Activated CD4-positive, alpha-beta memory T cell treated with anti-CD3 and anti-CD28 coated beads, Interleukin-2, amount 10 ng/mL, durations not matched to agents 7 days and 5 days (primary cell): ENCODE measurements around the gene RNF214. TPM values are rescaled to one million over a fixed set of nuclear protein-coding genes. Genes with fewer than 3 reads are reported as not detected.
"Not testable (repeated sequence)": the region's sequence is repeated elsewhere in the genome, so short reads cannot be mapped to it uniquely, and the experiment has no call there.

Source experiments
- CTCF ChIA-PET: fragments of 350-600 bp; sonication (Branson Sonifier 250); formaldehyde crosslinking; loops from one replicate; lab custom pipeline; 2021; ENCODE audit warnings: antibody characterized with exemption, inconsistent platforms; lab: Charles Lee
- POLR2A ChIA-PET: fragments of 350-600 bp; sonication (Branson Sonifier 250); formaldehyde crosslinking; loops from one replicate; lab custom pipeline; 2021; ENCODE audit warnings: antibody characterized with exemption; lab: Charles Lee
- DNase-seq: peaks from one replicate; pipeline ENCODE4 v3.0.0-alpha.2; 2020
- H3K27ac Mint-ChIP-seq: one replicate; pipeline ENCODE4 v1.8.0; 2021; ENCODE audit warnings: mild to moderate bottlenecking, mixed read lengths
- H3K27me3 Mint-ChIP-seq: one replicate; pipeline ENCODE4 v1.8.0; 2021; ENCODE audit warnings: mixed read lengths
- H3K36me3 Mint-ChIP-seq: one replicate; pipeline ENCODE4 v1.8.0; 2021; ENCODE audit warnings: low read depth, mixed read lengths
- H3K4me1 Mint-ChIP-seq: one replicate; pipeline ENCODE4 v1.8.0; 2021; ENCODE audit warnings: mixed read lengths
- H3K4me3 Mint-ChIP-seq: one replicate; pipeline ENCODE4 v1.8.0; 2021; ENCODE audit warnings: mild to moderate bottlenecking, mixed read lengths
- H3K9me3 Mint-ChIP-seq: one replicate; pipeline ENCODE4 v1.8.0; 2021; ENCODE audit warnings: mixed read lengths
- total RNA-seq, 2 experiments: library from RNA; stranded (reverse); gene quantifications; one replicate each; pipeline ENCODE4 v1.2.3, GENCODE V29; 2021

RNF214 gene
- 10 to 100 TPM; 23.1 to 23.6 TPM for total RNA-seq

DNA sequence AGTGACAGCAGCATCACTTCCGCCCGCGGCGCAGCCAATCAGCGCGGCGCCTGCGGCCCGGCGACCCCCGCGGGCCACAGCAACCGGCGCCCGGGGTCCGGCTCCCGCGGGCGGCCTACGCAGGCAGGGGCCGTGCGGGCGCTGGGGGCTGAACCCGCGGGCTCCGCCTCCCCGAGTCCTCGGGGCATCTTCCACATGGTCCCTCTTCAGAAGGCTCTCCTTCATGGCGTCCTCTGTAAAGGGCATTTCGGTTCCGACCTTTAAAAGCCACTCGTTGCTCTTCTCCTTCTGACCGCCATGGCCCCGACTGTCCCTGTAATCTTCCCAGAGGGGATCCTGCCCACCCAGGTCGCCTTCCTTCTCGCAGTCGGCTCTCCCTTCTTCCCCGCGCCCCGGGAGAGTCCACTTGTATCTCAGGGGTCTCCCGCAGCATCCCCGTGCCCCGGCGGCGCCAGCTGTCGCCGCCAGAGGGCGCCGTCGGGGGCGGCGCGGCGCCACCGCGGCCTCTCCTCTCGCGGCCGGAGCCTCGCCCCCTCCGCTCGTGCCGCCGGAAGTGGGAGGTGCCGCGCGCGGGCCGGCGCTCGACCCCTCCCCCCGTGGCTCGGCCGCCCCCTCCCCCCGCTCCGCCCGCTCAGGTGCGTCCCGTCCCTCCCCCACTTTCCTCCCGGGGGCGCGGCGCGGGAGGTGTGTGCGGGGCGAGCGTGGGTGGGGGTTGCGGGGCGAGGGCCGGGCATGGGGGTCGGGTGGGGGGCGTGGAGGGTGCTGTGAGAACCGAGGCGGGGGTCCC, at the start of gene RNF214:
TSS of gene RNF214 (plus strand) at position 580 of the 787 bp plus-strand sequence. CDS start 1,602 bp downstream, outside the sequence.
- Mint-ChIP-seq H3K27me3 (no peaks in the 10 kb centered on the region), H3K36me3 (peaks cover 43% of the 10 kb centered on the region), H3K4me3 (peak within 1 kb of the TSS; percentile 100), H3K9me3 (no peaks in the 10 kb centered on the region), H3K27ac (peak within 1 kb of the TSS; percentile 100), H3K4me1 (peaks cover 42% of the 10 kb centered on the region)
- ChIA-PET CTCF (interaction anchor here (0.9 to 9.9 kb wide), 7 partner anchors 9 to 379 kb away, joined by 3 to 95 read pairs (median 4); partner anchors contain the start of genes CEP164 and SIDT2), POLR2A (interaction anchor here (0.6 to 4.7 kb wide), 11 partner anchors 11 to 1167 kb away, joined by 3 to 55 read pairs (median 7); partner anchors contain the start of genes CEP164, IL10RA, PAFAH1B2 and SIDT2)
- peak; percentile 81 for DNase-seq

DNA sequence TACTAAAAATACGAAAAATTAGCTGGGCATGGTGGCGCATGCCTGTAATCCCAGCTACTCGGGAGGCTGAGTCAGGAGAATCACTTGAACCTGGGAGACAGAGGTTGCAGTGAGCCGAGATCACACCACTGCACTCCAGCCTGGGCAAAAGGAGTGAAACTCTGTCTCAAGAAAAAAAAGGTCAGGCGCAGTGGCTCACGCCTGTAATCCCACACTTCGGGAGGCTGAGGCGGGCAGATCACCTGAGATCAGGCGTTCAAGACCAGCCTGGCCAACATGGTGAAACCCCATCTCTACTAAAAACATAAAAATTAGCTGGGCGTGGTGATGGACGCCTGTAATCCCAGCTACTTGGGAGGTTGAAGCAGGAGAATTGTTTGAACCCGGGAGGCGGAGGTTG, 49.3 kb upstream of the RNF214 start:
- H3K9me3 Mint-ChIP-seq, POLR2A ChIA-PET, H3K27ac Mint-ChIP-seq, H3K27me3 Mint-ChIP-seq, H3K4me3 Mint-ChIP-seq, DNase-seq, H3K36me3 Mint-ChIP-seq: not testable (repeated sequence)
- CTCF ChIA-PET: interaction anchor here (7.3 kb wide), 1 partner anchor 46 kb away, joined by 95 read pairs; the partner anchor contains the start of genes PCSK7 and RNF214
- H3K4me1 Mint-ChIP-seq: peaks cover 23% of the 10 kb centered on the region

DNA sequence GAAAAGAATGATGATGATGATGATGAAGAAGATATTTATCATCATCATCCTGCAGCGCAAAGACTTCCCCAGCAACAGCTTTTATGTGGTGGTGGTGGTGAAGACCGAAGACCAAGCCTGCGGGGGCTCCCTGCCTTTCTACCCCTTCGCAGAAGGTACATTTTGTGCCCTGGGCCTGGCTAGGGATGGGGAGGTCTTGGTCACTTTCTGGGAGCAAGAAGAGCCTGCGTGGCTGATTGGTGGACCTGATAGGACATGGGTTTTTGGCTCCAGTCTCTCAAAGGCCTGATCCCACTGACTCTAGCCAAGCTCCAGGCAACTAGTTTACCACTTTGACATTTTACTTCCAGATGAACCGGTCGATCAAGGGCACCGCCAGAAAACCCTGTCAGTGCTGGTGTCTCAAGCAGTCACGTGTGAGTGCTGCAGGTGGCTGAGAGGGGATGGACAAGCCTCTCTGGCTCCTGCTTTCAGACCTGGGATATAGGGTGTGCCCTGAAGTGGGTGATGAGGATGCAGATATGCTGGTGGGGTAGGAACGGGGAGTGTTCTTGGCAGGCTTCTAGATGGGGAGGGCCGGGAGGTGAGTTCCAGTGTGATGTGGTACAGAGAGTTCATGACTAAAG, 48.6 kb upstream of the RNF214 start:
- ChIA-PET CTCF (interaction anchor here (1.2 to 7.3 kb wide), 3 partner anchors 10 to 45 kb away, joined by 3 to 95 read pairs (median 4); partner anchors contain the start of genes PCSK7 and RNF214), POLR2A (no interaction called here)
- H3K4me1 Mint-ChIP-seq: peaks cover 19% of the 10 kb centered on the region
- H3K27me3 Mint-ChIP-seq: no peaks in the 10 kb centered on the region
- H3K36me3 Mint-ChIP-seq: peaks cover 9% of the 10 kb centered on the region
- H3K27ac Mint-ChIP-seq: no peak overlapping the region
- H3K4me3 Mint-ChIP-seq: no peak overlapping the region
- no peak for DNase-seq
- no peaks in the 10 kb centered on the region for H3K9me3 Mint-ChIP-seq

DNA sequence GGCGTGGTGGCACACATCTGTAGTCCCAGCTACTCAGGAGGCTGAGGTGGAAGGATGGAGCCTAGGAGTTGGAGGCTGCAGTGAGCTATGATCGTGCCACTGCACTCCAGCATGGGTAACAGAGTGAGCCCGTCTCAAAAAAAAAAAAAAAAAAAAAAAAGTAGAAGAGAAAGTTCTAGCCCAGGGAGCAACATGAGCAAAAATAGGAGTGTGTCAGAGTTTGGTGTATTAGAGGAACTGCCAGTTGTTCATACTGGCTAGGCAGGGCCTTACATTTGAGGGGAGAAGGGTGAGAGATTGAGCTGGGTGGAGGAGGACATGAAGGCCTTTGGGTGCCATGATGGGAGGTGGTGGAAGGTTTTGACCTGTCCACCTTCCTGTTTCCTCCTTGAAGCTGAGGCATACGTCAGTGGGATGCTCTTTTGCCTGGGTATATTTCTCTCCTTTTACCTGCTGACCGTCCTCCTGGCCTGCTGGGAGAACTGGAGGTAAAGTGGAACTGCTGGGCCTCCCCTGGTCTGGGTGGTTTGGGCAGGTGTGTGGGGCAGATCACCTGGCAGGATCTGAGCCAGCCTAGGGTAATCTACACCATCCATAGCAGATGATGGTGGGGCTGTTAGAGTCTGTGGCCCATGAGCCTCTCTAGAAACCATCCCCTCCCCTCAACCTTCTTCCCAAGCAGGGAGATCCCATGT, 46.6 kb upstream of the RNF214 start:
- no peak overlapping the region for H3K27ac Mint-ChIP-seq
- no peak overlapping the region for H3K4me3 Mint-ChIP-seq
- H3K27me3 Mint-ChIP-seq: no peaks in the 10 kb centered on the region
- CTCF ChIA-PET: interaction anchor here (0.6 to 0.8 kb wide), 3 partner anchors 40 to 1313 kb away, joined by 3 to 4 read pairs (median 3); no protein-coding TSS in a partner anchor
- H3K9me3 Mint-ChIP-seq: no peaks in the 10 kb centered on the region
- peaks cover 18% of the 10 kb centered on the region for H3K36me3 Mint-ChIP-seq
- POLR2A ChIA-PET: interaction anchor here (0.6 kb wide), 1 partner anchor 745 kb away, joined by 3 read pairs; no protein-coding TSS in a partner anchor
- H3K4me1 Mint-ChIP-seq: peaks cover 4% of the 10 kb centered on the region
- DNase-seq: no peak

DNA sequence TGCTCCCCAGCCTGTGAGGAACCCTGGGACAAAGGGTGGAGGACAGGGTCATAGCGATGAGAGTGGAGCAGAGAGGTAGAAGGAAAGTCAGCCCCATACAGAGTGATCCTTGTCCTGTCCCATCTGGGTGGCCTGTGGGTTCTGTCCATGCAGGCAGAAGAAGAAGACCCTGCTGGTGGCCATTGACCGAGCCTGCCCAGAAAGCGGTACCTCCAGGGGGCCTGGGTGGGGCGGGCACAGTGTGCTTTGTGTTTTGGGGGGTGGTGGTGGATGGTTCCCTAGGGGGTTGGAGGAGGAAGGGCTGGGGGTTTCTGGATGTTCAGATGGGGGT, 46.1 kb upstream of the RNF214 start:
- H3K4me1 Mint-ChIP-seq: no peaks in the 10 kb centered on the region
- ChIA-PET POLR2A (no interaction called here), CTCF (interaction anchor here (0.6 kb wide), 2 partner anchors 297 to 1312 kb away, joined by 3 read pairs; no protein-coding TSS in a partner anchor)
- H3K4me3 Mint-ChIP-seq: no peak overlapping the region
- no peaks in the 10 kb centered on the region for H3K9me3 Mint-ChIP-seq
- H3K27ac Mint-ChIP-seq: no peak overlapping the region
- H3K36me3 Mint-ChIP-seq: peaks cover 18% of the 10 kb centered on the region
- no peaks in the 10 kb centered on the region for H3K27me3 Mint-ChIP-seq
- no peak for DNase-seq

DNA sequence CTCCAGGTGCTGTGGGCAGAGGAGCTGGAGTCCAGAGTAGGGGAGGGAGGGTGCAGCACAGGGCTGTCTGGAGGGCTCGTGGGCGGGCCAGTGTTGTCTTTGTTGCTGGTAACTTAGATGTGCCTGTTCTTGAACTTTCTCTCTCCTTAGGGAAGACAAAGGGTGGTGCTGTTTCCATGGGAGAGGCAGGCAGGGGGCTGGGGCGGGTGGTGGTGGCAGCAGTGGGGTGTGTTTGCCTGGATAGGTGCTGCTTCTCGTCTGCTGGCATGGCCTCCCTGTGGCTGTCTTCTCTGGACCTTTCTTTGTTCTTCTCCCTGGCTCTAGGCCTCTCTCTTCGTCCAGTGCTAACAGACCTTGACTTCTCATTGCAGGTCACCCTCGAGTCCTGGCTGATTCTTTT, 45.5 kb upstream of the RNF214 start:
- Mint-ChIP-seq H3K36me3 (peaks cover 23% of the 10 kb centered on the region), H3K27ac (no peak overlapping the region), H3K4me1 (no peaks in the 10 kb centered on the region), H3K27me3 (no peaks in the 10 kb centered on the region), H3K4me3 (no peak overlapping the region), H3K9me3 (no peaks in the 10 kb centered on the region)
- POLR2A ChIA-PET: no interaction called here
- CTCF ChIA-PET: no interaction called here
- no peak for DNase-seq

DNA sequence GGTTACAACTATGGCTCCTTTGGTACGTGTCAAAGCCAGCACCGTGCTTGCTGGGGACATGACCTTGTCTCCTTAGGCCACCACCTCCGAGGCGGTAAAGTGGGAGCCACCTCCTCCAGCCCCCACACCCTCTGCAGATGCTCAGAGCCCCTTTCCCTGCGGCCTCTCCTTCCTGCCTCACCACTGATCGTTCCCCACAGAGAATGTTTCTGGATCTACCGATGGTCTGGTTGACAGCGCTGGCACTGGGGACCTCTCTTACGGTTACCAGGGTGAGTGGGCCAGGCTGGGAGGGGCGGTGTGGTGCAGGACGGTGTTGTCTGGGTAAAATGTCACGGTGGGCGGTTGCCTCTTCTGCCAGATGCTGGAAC, 45.1 kb upstream of the RNF214 start:
- ChIA-PET POLR2A (no interaction called here), CTCF (no interaction called here)
- Mint-ChIP-seq H3K36me3 (peaks cover 25% of the 10 kb centered on the region), H3K9me3 (no peaks in the 10 kb centered on the region), H3K4me1 (no peaks in the 10 kb centered on the region), H3K27ac (no peak overlapping the region), H3K4me3 (no peak overlapping the region), H3K27me3 (no peaks in the 10 kb centered on the region)
- no peak for DNase-seq

DNA sequence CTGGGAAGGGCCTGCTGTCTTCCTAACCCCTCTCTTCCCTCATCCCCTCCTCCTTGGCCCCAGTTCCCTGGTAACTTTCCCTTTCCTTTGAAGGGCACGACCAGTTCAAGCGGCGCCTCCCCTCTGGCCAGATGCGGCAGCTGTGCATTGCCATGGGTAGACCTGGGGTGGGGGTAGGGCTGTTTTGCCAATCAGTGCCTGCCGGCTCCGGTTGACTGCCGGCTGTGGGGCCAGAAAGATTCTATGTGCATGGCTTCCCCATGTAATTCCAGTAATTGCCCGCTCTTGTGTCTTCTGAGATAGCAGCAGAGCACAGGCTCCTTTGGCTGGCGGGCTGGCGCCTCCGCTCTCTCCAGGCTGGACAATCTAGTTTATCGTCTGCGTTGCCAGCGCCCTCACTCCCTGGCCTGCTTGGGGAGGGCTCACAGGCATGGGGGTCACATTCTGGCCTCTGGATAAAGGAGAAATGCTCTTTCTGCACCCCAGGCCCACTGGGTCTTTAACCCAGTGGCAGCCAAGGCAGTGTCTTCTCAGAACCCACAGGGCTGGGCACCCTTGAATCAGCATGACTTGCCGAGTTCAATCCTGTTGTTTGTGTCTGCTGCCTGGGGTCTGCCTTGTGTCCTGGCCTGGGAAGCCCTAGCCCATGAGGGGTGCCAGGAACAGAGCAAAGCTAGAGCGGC, 44.5 kb upstream of the RNF214 start:
- Mint-ChIP-seq H3K9me3 (no peaks in the 10 kb centered on the region), H3K27ac (no peak overlapping the region), H3K36me3 (peaks cover 25% of the 10 kb centered on the region), H3K27me3 (no peaks in the 10 kb centered on the region), H3K4me3 (no peak overlapping the region), H3K4me1 (peaks cover 1% of the 10 kb centered on the region)
- DNase-seq: no peak
- ChIA-PET CTCF (no interaction called here), POLR2A (interaction anchor here (1.0 to 1.8 kb wide), 2 partner anchors 9 to 14 kb away, joined by 3 read pairs; no protein-coding TSS in a partner anchor)

DNA sequence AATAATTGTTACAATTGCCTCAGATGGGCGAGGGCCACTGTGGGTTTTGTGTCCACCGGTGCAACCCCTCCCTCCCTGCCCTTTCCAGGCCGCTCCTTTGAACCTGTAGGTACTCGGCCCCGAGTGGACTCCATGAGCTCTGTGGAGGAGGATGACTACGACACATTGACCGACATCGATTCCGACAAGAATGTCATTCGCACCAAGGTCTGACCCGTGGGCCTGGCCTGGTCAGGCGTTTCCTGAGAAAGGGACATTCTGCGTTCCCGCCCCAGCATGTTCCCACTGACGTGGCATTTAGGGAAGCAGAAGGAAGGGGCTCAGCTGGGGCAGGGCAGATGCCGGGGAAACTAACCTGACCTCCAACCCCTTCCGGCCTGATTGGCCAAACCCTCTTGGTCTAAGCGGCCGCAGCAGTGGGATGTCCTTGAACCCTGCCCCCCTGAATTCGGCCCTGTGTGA, 43.8 kb upstream of the RNF214 start:
- Mint-ChIP-seq H3K27ac (no peak overlapping the region), H3K27me3 (no peaks in the 10 kb centered on the region), H3K4me1 (peaks cover 2% of the 10 kb centered on the region), H3K4me3 (no peak overlapping the region), H3K36me3 (peaks cover 23% of the 10 kb centered on the region), H3K9me3 (no peaks in the 10 kb centered on the region)
- ChIA-PET POLR2A (interaction anchor here (0.6 to 1.8 kb wide), 3 partner anchors 9 to 838 kb away, joined by 3 read pairs; no protein-coding TSS in a partner anchor), CTCF (no interaction called here)
- no peak for DNase-seq

DNA sequence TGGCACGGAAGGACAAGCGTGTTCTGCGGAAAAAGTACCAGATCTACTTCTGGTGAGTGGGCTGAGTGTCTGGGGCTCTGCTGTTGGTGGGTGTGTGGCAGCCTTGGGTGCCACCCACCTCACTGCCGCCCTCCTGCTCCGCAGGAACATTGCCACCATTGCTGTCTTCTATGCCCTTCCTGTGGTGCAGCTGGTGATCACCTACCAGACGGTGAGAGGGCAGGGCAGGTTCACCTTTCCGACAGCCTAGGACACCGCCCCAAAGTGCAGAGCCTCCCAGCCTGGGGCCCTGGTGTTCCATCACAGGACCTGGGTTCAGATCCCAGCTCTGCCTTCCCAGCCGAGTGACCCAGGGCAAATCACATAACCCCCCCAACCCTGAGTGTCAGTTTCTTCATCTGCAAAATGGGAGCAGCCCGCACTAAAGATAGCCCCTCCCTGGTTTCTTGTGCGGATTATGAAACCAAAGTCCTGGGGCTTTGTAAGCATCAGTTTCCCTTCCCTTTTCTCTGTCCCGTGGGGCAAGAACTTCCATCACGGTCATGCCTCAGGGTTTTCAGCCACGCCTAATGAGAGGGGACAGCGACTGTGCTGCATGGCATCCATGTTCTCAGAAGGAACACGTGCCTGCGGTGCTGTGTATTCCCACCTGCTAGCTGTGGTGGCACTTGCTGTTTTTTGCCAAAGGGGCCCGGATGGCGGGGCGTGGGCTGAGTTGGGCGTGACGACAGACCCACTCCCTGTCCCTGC, 43.1 kb upstream of the RNF214 start:
- Mint-ChIP-seq H3K9me3 (no peaks in the 10 kb centered on the region), H3K27me3 (no peaks in the 10 kb centered on the region), H3K36me3 (peaks cover 16% of the 10 kb centered on the region), H3K27ac (no peak overlapping the region), H3K4me1 (peaks cover 2% of the 10 kb centered on the region), H3K4me3 (no peak overlapping the region)
- no peak for DNase-seq
- CTCF ChIA-PET: interaction anchor here (0.9 kb wide), 1 partner anchor 9 kb away, joined by 3 read pairs; no protein-coding TSS in a partner anchor
- POLR2A ChIA-PET: interaction anchor here (0.6 to 1.8 kb wide), 3 partner anchors 10 to 837 kb away, joined by 3 read pairs; no protein-coding TSS in a partner anchor

DNA sequence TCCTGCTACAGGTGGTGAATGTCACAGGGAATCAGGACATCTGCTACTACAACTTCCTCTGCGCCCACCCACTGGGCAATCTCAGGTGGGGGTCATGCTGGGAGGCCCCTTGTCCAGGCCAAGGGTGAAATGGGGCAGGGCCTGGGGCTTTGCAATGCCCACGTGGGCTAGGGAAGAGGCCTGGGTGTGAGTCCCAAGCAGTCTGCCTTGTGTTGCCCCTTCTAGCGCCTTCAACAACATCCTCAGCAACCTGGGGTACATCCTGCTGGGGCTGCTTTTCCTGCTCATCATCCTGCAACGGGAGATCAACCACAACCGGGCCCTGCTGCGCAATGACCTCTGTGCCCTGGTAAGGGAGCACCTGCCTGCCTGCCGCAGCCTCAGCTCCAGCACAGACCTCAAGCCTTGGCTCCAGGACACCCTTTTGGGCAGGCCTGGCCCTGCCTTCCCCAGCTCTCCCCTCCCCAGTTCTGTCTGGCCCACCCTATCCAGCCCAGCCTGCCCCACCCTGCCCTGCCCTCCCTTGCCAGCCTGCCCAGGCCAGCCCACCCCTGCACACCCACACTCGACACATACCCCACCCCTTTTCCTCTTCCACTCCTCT, 42.4 kb upstream of the RNF214 start:
- no peaks in the 10 kb centered on the region for H3K9me3 Mint-ChIP-seq
- H3K27ac Mint-ChIP-seq: no peak overlapping the region
- peaks cover 3% of the 10 kb centered on the region for H3K4me1 Mint-ChIP-seq
- H3K27me3 Mint-ChIP-seq: no peaks in the 10 kb centered on the region
- ChIA-PET CTCF (interaction anchor here (0.9 kb wide), 1 partner anchor 10 kb away, joined by 3 read pairs; no protein-coding TSS in a partner anchor), POLR2A (no interaction called here)
- DNase-seq: no peak
- peaks cover 16% of the 10 kb centered on the region for H3K36me3 Mint-ChIP-seq
- H3K4me3 Mint-ChIP-seq: no peak overlapping the region
